ENCODE data around the gene CLC.

Gene CLC

DNA sequence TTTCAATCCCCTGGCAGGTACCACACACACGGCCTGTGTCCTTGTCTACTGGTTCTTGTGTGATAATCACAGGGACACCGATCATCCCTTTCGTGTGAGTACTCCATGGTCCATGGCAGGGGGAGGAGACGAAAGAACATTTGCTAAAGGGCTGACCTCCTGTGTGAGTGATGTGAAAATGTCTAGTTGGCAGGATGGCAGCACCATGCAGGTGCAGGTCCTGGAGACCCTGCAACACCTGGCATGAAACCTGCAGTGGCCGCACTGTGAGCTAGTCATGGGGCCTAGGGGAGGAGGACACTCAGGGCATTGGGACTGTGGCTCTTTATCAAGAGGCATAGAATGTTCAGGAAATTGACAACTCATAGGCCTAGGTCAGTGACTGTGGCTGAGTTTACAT lies 56.4 kb downstream of the CLC start:
- H3K4me3 ChIP-seq (ENCODE audit: low read depth, low read length) = no peak overlapping the region
- TF ChIP-seq, protein P1, sequence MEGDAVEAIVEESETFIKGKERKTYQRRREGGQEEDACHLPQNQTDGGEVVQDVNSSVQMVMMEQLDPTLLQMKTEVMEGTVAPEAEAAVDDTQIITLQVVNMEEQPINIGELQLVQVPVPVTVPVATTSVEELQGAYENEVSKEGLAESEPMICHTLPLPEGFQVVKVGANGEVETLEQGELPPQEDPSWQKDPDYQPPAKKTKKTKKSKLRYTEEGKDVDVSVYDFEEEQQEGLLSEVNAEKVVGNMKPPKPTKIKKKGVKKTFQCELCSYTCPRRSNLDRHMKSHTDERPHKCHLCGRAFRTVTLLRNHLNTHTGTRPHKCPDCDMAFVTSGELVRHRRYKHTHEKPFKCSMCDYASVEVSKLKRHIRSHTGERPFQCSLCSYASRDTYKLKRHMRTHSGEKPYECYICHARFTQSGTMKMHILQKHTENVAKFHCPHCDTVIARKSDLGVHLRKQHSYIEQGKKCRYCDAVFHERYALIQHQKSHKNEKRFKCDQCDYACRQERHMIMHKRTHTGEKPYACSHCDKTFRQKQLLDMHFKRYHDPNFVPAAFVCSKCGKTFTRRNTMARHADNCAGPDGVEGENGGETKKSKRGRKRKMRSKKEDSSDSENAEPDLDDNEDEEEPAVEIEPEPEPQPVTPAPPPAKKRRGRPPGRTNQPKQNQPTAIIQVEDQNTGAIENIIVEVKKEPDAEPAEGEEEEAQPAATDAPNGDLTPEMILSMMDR (IDR thresholded peaks at IDR 0.05; ENCODE audit: low read depth, low read length, missing control alignments) = no peak
- DNase-seq (ENCODE audit: low read depth) = no peak
